K562 (cell line): Measurements from ENCODE around the gene CRYBG3. TPM values are rescaled to one million over a fixed set of nuclear protein-coding genes. Genes with fewer than 3 reads are reported as not detected.

Experiments used
- GTF2B ChIP-seq: IDR thresholded peaks from 2 replicates; pipeline ENCODE4 v1.6.1; 2011; ENCODE audit not compliant: insufficient read length; ENCODE audit errors: extremely low read depth
- NR2C2 ChIP-seq, 2 experiments: fragments of 200-800 bp in 1 of 2; sonication (Bioruptor generic) in 1 of 2; sonication (generic) in 1 of 2; formaldehyde crosslinking in 1 of 2; IDR thresholded peaks; 2 replicates each; pipeline versions ENCODE4 v1.6.1 to v1.8.0; 2016 to 2022; ENCODE audit warnings: mild to moderate bottlenecking in 1 of 2, missing compliant biosample characterization in 1 of 2, missing genetic modification characterization in 1 of 2, missing genetic modification reagents in 1 of 2
- XRCC5 ChIP-seq: fragments of 200-400 bp; formaldehyde crosslinking; IDR thresholded peaks from 2 replicates; pipeline ENCODE4 v1.6.1; 2017; ENCODE audit warnings: low read depth, mild to moderate bottlenecking, low read length
- ZBTB40 ChIP-seq, 2 experiments: fragments of 450-650 bp in 1 of 2; sonication (generic) in 1 of 2; formaldehyde crosslinking in 1 of 2; IDR thresholded peaks; 2 replicates each; pipeline versions ENCODE4 v1.7.1 to v1.9.0; 2016 to 2022; ENCODE audit warnings: inconsistent platforms in 1 of 2, mild to moderate bottlenecking in 1 of 2, missing genetic modification reagents in 1 of 2
- polyA plus RNA-seq, 8 experiments: library from polyadenylated mRNA; depleted of rRNA in 4 of 8; stranded (reverse) in 5 of 8; unstranded in 3 of 8; fragments of >200 nt; fragmentation: Nextera tagmentation in 2 of 8; fragmentation: Illumina TruSeq in 1 of 8; extraction: Ambion mirVana in 2 of 8; extraction: Trizol in 1 of 8; gene quantifications; 2 replicates each; pipeline versions ENCODE4 v1.2.1 to v1.2.3, GENCODE V29; 2011 to 2014; ENCODE audit warnings: inconsistent platforms in 1 of 8, missing spikeins in 1 of 8
- total RNA-seq, 7 experiments: library from RNA; depleted of rRNA in 6 of 7; stranded (reverse); fragments of >200 nt in 6 of 7; fragmentation: Illumina TruSeq in 2 of 7; extraction: Trizol in 2 of 7; gene quantifications; 2 replicates each; pipeline versions ENCODE4 v1.2.1 to v1.2.3, GENCODE V29; 2011 to 2021; ENCODE audit warnings: low replicate concordance in 1 of 7

The CRYBG3 gene
- total and polyA plus RNA-seq, 9 of the 15 experiments (the other 6 are each of a cell fraction or from before 2014, with no cell fraction given), result 0.08 to 0.72 (median 0.18) TPM

- TF ChIP-seq ZBTB40 (IDR thresholded peaks at IDR 0.05) (no peak), ZBTB40 (CRISPR knock-in tag; IDR thresholded peaks at IDR 0.05) (no peak), GTF2B (no peak), XRCC5 (no peak), NR2C2 (CRISPR knock-in tag; IDR thresholded peaks at IDR 0.05) (no peak), NR2C2 (tag; IDR thresholded peaks at IDR 0.05) (no peak)
These were observed 62.8 kb downstream of the CRYBG3 start (continued) for GRCh38 chr3:97884586-97885123.
